GM19328 (cell line): ENCODE data around the gene IRAK2.
A peak's percentile ranks its signal among the peaks of the same experiment; 100 is the strongest.

Experiments
- ATAC-seq: cut with Tn5 transposase; IDR thresholded peaks from one replicate; pipeline ENCODE4 v1.9.1; 2021; ENCODE audit warnings: mild to moderate bottlenecking, moderate library complexity; ENCODE audit not compliant: unreplicated experiment

Gene IRAK2

DNA sequence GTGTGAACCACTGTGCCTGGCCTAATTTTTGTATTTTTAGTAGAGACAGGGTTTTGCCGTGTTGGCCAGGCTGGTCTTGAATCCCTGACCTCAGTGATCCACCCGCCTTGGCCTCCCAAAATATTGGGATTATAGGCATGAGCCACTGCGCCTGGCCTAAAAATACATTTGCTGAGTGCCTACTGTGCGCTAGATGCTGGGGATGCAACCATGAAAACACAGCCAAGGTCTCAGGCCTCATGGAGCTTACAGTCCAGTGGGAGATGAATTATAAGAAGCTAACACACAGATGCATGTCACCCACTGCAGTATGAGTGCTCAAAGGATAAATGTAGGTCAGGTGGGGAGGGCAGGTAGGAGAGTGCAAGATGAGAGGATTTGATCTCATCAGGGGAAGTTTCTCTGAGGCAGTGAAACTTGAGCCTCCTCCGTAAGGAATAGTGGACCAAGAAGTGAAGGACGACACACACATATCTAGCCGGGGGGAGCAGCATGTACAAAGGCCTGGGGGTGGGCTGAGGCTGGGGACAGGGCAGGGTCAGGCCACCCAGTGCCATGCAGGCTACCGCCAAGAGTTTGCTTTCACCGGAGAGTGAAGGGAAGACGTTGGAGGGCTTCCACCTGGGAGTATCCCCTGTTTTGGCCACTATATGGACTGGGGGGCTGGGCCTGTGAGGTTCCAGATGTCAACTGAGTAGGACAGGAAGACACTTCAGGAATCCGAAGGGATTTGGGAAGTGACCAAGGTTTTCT lies 24.3 kb downstream of the IRAK2 start:
- ATAC-seq = no peak

- no peak for ATAC-seq
Measured at GRCh38 chr3:10189557-10190354, 25.0 kb downstream of the IRAK2 start.

DNA sequence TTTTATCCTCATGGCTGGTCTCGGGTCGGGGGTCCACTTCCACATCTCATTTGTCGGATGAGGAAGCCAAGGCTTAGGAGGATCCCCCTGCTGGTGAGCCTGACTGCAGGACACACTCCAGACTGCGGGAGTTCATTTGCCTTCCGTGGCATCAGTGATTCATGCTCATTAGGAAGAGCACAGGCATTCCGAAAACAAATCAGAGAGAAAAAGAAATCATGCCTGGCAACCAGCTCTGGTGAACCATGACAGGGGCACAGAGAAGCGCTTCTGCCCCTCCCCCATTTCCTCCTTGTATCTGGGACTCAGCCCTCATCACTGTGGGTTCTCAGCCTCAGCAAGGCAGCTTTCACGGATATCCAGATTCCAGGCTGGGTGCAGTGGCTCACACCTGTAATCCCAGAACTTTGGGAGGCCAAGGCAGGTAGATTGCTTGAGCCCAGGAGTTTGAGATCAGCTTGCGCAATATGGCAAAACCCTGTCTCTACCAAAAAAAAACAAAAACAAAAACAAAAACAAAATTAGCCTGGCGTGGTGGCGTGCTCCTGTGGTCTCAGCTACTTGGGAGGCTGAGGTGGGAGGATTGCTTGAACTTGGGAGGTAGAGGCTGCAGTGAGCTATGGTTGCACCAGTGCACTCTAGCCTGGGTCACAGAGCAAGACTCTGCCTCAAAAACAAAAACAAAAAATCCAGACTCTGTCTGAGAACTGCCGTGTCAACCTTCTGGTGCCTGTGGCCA lies 28.4 kb downstream of the IRAK2 start:
- ATAC-seq = no peak

DNA sequence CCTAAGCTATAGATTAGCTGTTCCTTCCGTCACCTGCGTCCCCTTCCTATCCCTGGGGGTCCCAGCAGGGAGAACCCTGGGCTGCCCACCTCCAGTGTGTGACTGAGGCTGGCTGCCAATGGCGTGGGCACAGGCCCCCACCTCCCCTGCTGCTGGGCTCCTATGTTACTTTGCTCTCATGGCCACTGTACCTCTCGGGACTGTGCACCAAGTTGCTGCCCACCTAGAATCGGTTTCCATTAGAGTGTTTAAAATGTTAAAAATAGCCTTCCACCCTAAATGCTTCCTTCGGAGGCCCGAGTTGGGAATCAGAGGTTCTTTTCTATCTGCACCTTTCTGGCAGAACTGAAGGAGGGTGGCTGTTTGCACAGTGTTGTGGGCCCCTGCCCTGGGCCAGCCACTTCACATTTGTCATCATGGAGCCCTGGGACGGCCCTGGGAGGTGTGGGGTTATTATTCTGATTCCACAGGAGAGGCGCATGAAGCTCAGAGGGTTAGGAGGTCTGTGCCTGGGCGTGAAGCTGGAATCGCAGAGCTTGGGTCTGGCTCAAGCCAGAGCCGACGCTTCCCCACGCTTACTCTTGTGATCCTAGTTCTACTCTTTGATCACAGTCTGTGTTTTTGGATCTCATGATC lies 29.1 kb downstream of the IRAK2 start:
- ATAC-seq = no peak

DNA sequence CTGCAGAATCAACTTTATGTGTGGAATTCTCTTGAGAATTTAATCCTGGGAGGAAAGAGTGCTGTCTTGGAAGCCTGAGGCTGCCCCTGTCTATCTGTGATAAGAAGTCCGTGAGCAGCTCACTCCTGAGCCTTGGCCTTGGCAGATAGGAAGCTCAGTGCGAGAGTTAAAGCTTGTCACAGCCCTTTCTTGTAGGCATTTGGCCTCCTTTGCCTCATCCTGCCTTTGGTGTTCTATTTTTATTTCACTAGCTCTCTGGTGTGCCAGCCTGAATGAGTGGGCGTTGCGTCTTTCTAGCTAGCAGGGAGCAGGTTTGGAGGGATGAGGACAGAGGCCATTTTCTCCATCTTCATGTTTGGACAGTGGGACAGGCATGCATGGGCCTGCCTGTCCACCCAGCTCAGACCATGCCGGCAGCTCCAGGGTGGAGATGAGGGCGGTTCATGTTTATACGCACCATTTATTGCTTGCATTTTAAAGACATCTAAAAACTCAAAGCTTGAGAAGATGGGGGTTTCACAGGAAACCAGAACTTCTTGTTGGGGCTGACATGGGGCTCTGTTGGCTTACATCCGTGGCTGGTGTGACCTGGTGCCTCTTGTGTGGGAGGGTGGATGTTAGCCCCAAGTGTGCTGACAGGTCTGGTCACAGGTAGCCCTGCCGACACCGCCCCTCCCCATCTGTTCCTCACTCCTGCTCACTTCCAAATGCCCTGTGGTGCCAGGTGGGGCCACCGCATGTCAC lies 29.8 kb downstream of the IRAK2 start:
- no peak for ATAC-seq

DNA sequence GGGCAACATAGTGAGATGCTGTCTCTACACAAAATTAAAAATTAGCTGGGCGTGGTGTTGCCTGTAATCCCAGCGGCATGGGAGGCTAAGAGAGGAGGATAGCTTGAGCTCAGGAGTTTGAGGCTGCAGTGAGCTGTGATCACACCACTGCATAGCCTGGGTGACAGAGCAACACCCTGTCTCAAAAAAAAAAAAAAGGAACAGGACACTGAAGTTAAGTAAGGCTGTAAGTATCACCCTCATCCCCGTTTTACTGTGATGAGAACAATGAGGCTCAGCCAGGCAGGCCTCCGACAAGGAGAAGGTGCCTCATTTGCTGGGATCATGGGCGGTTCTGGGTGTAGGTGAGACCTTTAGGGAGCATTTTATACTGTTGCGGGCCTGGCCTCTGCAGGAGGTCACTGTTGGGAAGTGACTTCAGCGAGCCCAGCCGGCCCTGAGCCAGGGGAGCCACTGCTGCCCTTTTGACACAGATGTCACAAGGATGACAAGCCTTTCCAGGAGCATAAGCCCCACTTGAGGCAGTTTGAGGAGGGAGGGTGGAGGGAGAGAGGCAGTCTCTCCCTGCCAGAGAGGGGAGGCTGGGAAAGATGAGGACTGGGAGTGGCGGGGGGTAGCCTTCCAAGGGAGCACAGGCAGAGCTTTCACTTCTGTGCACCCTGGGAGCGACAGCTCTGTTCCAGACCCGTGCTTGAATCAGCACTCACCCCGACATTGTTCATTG lies 30.8 kb downstream of the IRAK2 start:
- ATAC-seq = no peak

- ATAC-seq = no peak
Measured at GRCh38 chr3:10196389-10197052, 31.8 kb downstream of the IRAK2 start.

DNA sequence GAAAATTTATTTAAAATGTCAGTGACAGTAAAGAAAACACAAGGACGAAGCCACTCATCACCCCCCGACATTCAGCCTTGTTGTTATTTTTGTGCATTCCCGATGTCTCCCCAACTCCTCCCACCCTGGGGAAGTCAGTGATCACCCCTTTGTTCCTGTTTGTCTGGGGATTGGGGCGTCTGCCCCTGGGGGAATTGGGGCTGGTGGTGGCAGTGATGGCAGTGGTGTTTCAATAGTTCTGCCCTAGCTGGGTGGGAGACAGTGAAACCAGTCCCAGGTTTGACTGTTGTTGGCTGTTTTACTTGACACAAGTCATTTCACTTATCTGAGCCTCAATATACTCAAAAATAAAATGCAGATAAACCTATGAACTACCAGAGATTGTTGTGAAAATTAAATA lies 33.5 kb downstream of the IRAK2 start:
- no peak for ATAC-seq

DNA sequence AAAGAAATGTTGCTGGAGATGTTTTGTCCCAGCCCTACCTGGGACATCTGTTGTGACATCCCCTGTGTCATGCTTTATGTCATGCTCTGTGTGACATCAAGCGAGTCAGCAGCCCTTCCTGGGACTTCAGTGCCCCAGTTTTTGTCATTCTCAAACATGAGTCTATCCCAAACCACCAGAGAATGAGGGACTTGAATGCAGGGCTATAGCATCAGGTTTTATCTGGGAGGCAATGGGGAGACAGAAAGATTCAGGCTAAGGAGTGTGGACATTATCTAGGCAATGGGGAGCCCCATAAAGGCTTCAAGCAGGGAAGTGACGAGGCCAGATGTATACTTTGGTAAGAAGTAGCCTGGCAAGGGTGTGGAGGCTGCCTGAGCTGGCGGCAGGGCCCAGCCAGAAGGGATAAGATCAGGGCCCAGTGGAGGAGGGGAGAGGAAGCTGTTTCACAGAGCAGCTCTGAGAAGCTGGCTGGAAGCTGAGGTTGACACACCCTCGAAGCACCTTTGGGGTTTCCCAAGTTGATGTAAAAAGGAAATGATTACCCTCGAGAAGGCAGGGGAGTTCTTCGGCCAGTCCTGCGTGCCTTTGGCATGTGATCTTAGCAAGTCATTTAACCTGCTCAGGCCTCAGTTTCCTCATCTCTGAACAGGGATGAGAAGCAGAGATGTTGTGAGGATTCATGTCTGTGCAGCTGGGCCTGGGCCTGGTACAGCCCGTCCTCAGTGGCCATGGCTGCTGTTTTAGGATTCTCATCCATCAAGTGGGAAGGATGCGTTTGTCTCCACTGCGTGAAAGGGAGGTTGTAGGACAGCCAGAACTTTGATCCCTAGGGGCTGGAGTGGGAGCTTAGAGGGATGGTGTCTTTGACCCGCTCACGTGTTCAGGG lies 34.3 kb downstream of the IRAK2 start:
- ATAC-seq = peak; percentile 52

GRCh38 chr3:10204921-10205320 lies 40.2 kb downstream of the IRAK2 start:
- no peak for ATAC-seq

DNA sequence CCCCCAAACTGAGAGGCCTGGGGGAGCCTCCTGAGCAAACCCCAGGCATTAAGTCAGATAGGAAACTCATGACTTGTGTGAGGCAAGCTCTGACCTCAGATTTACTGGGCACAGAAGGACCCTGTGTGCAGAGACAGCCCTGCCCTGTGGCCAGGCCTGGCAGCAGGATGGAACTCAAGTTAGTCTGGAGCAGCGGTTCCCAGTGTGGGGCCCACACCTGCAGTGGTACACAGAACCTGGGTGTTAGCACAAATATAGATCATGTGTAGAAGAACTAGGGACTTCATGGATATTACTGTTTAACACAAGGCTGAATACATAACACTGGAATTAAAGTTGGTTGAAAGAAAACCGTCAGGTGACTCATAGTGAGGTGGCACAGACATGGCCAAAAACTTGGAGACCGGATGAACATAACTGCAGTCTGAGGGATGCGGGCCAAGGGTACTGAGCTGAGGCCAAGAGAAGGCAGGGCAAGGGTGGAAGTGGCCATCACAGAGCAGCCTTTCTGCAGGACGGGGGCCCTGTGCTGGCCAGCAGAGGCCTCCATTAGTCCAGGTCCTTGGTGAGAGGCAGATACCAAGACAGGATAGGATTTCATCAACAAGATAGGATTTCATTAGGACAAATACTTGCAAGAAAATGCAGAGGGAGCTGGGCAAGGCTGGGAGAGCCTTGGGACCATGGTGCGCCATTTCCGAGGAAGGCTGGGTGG lies 40.9 kb downstream of the IRAK2 start:
- ATAC-seq = no peak

- ATAC-seq = no peak
Measured at GRCh38 chr3:10206166-10206511, 41.4 kb downstream of the IRAK2 start.

- ATAC-seq = no peak
Measured at GRCh38 chr3:10213156-10213792, 48.6 kb downstream of the IRAK2 start.

DNA sequence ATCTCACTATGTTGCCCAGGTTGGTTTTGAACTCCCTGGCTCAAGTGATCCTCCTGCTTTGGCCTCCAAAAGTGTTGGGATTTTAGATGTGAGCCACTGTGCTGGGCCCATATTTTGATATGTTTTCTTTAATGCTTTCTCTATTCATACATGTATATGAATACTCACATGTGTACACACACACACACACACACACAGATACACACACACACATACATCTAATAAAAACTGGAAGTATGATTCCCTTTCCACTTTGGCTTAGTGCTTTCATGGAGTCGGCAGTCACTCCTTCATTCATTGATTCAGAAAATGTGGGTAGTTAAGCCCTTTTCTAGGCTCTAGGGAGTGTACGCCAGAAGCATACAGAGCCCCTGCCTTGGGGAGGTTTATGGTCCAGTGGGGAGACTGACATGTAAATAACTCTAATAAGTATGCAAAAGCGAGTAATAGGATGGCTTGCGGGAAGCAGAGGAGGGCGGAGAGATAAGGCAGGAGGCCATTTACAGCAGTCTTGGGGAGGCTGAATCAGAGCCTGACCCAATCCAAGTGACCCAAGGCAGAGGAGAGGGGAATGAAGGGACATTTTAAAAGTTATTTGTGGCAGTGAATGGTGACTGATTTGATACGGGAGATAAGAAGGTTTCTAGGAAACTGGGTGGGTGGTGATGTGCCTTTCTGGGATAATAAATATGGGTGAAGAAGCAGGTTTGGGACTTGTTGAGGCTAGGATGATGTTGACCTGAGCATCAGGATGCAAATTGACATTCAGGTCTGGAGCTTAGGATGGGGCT lies 51.1 kb downstream of the IRAK2 start:
- no peak for ATAC-seq

DNA sequence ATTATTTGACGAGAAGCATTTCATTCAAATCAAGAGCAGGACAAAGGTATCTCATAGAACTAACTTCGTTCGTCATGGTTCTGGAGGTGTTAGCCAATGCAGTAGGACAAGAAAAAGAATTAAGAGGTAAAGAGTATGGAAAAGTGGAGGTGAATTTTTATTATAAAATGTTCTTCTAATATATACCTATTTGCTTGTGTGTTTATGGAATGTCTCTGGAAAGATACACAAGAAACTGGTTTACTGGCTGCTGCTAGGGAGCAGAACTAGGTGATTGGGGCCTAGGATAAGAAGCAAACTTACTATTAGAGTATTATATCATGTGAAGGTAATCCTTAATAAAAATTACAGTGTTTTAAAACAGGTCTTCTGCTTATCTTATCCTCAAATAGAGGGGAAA lies 52.6 kb downstream of the IRAK2 start:
- no peak for ATAC-seq

DNA sequence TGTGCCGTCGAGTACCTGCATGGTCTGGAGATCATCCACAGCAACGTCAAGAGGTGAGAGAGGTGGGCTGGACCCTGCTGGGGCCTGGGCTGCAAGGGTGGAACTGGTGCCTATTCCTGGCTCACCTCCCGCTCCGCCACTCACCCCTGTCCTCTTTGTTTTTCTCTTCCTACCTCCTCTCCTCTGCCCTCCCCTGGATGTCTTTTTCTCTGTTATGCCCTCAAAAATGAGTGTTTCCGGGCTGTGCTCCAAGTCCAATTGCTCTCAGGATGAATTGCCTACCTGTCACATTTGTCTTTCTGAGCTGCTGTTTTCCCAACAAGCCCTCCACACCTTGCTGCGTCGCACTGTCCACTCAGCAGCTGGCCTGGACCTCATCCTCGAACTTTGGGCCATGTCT lies 55.0 kb downstream of the IRAK2 start:
- no peak for ATAC-seq
